ENCODE measurements around the gene ABCB1.

DNA sequence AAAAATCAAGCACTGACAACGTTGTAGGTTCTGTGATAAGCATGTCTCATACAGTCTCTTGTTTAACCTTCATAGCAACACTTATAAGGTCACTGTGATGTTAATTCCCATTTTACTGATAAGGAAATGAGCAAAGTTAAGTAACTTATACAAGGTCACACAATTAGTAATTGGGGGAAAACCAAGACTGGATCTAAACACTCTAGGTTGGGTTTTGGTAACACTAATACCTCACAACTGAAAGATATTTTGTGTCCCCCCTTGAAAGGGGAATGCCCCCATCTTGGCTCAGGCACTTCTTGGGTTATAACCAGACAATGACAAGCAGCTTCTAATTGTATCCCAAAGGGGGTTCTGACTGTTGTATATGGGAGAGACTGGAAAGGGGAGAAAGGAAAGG lies 89.2 kb downstream of the ABCB1 start:
- TF ChIP-seq, protein P1, sequence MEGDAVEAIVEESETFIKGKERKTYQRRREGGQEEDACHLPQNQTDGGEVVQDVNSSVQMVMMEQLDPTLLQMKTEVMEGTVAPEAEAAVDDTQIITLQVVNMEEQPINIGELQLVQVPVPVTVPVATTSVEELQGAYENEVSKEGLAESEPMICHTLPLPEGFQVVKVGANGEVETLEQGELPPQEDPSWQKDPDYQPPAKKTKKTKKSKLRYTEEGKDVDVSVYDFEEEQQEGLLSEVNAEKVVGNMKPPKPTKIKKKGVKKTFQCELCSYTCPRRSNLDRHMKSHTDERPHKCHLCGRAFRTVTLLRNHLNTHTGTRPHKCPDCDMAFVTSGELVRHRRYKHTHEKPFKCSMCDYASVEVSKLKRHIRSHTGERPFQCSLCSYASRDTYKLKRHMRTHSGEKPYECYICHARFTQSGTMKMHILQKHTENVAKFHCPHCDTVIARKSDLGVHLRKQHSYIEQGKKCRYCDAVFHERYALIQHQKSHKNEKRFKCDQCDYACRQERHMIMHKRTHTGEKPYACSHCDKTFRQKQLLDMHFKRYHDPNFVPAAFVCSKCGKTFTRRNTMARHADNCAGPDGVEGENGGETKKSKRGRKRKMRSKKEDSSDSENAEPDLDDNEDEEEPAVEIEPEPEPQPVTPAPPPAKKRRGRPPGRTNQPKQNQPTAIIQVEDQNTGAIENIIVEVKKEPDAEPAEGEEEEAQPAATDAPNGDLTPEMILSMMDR (IDR thresholded peaks at IDR 0.05 in 4 of 5, conservative IDR thresholded peaks at IDR 0.05 in 1 of 5) = no peak
- no peak for TF ChIP-seq POLR2A (IDR thresholded peaks at IDR 0.05)
